ENCODE measurements around the gene NR2F1-AS1.

DNA sequence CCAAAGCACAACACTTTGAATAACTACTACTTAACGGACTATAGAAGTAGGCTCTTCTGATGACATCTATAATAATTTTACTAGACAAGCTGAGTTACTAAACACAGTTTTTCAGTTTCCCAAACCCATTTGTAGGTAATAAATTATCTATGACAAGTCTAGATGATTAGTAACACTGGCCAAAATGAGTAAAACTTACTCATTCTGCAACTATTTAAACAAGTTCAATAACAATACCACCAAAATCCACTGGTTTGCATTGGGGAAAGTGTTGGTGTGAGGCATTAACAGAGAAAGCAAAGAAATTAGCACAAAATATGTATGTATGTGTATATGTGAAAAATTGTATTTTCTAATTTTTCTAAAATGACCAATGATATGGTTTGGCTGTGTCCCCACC is 119.3 kb downstream of the NR2F1-AS1 start:
- TF ChIP-seq FOXM1 (IDR thresholded peaks at IDR 0.05; ENCODE audit: borderline replicate concordance) (no peak), LEF1 (IDR thresholded peaks at IDR 0.05; ENCODE audit: borderline replicate concordance) (no peak), ELF4 (IDR thresholded peaks at IDR 0.05) (no peak), NFRKB (IDR thresholded peaks at IDR 0.05) (no peak), SP1 (IDR thresholded peaks at IDR 0.05) (no peak), FOXK2 (IDR thresholded peaks at IDR 0.05) (no peak), SUZ12 (IDR thresholded peaks at IDR 0.05) (no peak), BHLHE40 (IDR thresholded peaks at IDR 0.05; ENCODE audit: borderline replicate concordance) (no peak), CTBP1 (IDR thresholded peaks at IDR 0.05; ENCODE audit: borderline replicate concordance) (no peak), ZNF384 (IDR thresholded peaks at IDR 0.05) (no peak), TARDBP (IDR thresholded peaks at IDR 0.05) (no peak), ARNT (IDR thresholded peaks at IDR 0.05) (no peak), L3MBTL2 (conservative IDR thresholded peaks at IDR 0.05) (no peak)
